Adrenal gland (tissue), 5 donors: Measurements from ENCODE around the gene AGBL4.

ENCODE experiments used
- CTCF ChIP-seq, 6 experiments: fragments of 450-650 bp in 4 of 6; fragments of 200-600 bp in 2 of 6; sonication (generic) in 1 of 6; IDR thresholded peaks; 1 replicate in 5 of 6; 2 replicates in 1 of 6; pipeline versions ENCODE4 v1.5.1 to v1.8.0; 2016 to 2021; ENCODE audit warnings: antibody characterized with exemption in 6 of 6, mild to moderate bottlenecking in 2 of 6, moderate library complexity in 1 of 6
- POLR2A ChIP-seq, 2 donors: fragments of 450-650 bp; IDR thresholded peaks; one replicate each; pipeline ENCODE4 v1.6.1; 2017; ENCODE audit warnings: antibody characterized with exemption in 2 of 2, mild to moderate bottlenecking in 2 of 2, moderate library complexity in 1 of 2
- donor health status: DM: no; HTN: no; CAD: no.

GRCh38 chr1:48710915-48711314, 1312.8 kb downstream of the AGBL4 start:
- TF ChIP-seq CTCF (IDR thresholded peaks at IDR 0.05) (no peak), POLR2A (IDR thresholded peaks at IDR 0.05) (no peak)
